Subcutaneous abdominal adipose tissue (tissue), 5 donors: ENCODE results near the gene ABTB1.
"Not testable (repeated sequence)": the region's sequence is repeated elsewhere in the genome, so short reads cannot be mapped to it uniquely, and the experiment has no call there.

Experiments used
- H3K27ac ChIP-seq: one replicate; pipeline ENCODE4 v1.7.0; 2013; ENCODE audit warnings: low read depth, mild to moderate bottlenecking, inconsistent platforms, low read length, moderate library complexity
- H3K27me3 ChIP-seq, 5 donors: one replicate each; pipeline ENCODE4 v1.7.0; 2013; ENCODE audit warnings: low read length in 5 of 5, inconsistent platforms in 1 of 5; ENCODE audit not compliant: control insufficient read depth in 5 of 5, insufficient read depth in 4 of 5
- H3K36me3 ChIP-seq, 5 donors: one replicate each; pipeline ENCODE4 v1.7.0; 2013; ENCODE audit warnings: low read length in 5 of 5; ENCODE audit not compliant: control insufficient read depth in 5 of 5, insufficient read depth in 5 of 5
- H3K4me1 ChIP-seq, 5 donors: one replicate each; pipeline ENCODE4 v1.7.0; 2013; ENCODE audit warnings: low read length in 5 of 5, mild to moderate bottlenecking in 3 of 5, moderate library complexity in 1 of 5; ENCODE audit not compliant: control insufficient read depth in 5 of 5, insufficient read depth in 5 of 5
- H3K4me3 ChIP-seq, 5 donors: one replicate each; pipeline ENCODE4 v1.7.0; 2013; ENCODE audit warnings: low read length in 5 of 5, low read depth in 1 of 5
- H3K9ac ChIP-seq, 5 donors: one replicate each; pipeline ENCODE4 v1.7.0; 2013; ENCODE audit warnings: low read length in 5 of 5, mild to moderate bottlenecking in 4 of 5, moderate library complexity in 3 of 5
- H3K9me3 ChIP-seq, 5 donors: one replicate each; pipeline ENCODE4 v1.7.0; 2013; ENCODE audit warnings: low read length in 5 of 5; ENCODE audit not compliant: control insufficient read depth in 5 of 5
- donor health status: healthy.
- donor health status: healthy.
- donor health status: healthy.
- donor health status: healthy.
- donor health status: healthy.

The ABTB1 gene

DNA sequence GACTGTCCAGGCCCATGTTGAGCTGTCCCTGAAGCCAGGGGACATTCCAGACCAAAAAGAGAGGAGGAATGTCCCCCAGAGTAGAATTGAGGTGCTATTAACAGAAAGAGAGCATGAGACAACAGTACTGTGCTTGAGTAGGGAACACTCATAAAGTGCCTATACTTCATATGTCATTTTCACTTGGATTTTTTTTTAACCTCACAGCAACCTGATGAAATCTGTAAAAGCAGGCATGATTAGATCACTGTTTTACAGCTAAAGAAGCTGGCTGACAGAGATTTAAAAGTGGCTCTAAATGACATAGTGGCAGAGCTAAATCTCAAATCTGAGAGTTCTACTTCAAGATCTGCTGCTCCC, 24.9 kb upstream of the ABTB1 start:
- H3K27me3 ChIP-seq: no peaks in the 10 kb centered on the region
- no peak overlapping the region for H3K4me3 ChIP-seq
- no peaks in the 10 kb centered on the region for H3K36me3 ChIP-seq
- H3K9ac ChIP-seq: no peak overlapping the region
- no peak overlapping the region for H3K27ac ChIP-seq
- peaks cover 2 to 15% (median 5%) of the 10 kb centered on the region in 5 donors for H3K4me1 ChIP-seq
- H3K9me3 ChIP-seq: no peaks in the 10 kb centered on the region

DNA sequence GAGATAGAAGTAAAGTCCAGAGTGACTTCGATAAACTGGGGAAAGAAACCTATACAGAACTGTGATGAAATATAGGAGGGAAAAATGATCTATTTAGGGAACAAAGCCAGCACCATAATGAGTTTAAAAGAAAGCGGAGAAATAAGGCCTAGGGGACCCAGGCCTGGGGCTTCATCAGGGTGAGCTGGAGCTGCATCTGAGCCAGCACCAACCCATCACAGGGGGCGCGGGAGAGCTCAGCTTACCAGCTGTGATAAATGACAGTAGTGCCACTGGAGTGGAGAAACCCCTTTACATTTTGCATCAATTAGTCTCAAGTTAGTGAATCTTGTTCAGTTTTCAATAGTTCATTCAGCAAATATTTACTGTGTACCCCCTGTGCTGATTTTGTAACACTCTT, 22.5 kb upstream of the ABTB1 start:
- Histone ChIP-seq H3K4me1 (peaks cover 0 to 14% (median 7%) of the 10 kb centered on the region in 5 donors), H3K27me3 (no peaks in the 10 kb centered on the region), H3K4me3 (no peak overlapping the region)

DNA sequence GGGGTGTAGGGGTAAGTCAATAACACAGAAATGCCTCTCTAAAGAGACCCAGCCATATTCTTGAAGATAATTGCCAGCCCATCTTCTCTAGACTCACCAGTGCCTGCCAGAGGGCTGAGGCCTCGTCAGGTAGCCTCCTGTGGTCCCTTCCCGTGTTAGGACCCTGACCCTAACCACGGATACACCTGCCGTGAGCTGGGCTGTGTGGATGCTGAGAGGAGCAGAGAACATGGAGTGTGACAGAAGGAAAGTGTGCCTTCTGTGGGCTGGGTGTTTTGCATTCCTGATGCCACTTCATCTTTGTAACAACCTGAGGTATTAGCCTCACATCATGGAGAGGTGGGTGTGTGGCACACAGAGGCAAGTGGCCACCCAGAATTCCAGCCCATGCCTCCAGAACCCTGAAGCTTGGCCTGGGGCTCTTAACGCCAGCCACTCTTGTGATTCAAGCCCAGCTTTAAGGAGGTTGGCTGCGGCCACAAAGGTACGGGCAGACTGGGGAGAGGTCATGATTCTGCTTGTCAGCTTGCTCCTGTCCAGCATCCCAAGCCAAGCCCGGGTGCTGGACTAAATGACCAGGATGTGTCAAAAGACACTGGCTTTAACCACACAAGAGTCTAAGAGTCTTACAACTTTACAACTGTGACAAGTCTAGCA, 21.1 kb upstream of the ABTB1 start:
- Histone ChIP-seq H3K4me3 (no peak overlapping the region), H3K36me3 (no peaks in the 10 kb centered on the region), H3K27ac (no peak overlapping the region)

More for the DNA sequence above, 22.5 kb upstream of the ABTB1 start:
- H3K9ac ChIP-seq: no peak overlapping the region
- H3K27ac ChIP-seq: no peak overlapping the region
- no peaks in the 10 kb centered on the region for H3K36me3 ChIP-seq
- no peaks in the 10 kb centered on the region for H3K9me3 ChIP-seq

DNA sequence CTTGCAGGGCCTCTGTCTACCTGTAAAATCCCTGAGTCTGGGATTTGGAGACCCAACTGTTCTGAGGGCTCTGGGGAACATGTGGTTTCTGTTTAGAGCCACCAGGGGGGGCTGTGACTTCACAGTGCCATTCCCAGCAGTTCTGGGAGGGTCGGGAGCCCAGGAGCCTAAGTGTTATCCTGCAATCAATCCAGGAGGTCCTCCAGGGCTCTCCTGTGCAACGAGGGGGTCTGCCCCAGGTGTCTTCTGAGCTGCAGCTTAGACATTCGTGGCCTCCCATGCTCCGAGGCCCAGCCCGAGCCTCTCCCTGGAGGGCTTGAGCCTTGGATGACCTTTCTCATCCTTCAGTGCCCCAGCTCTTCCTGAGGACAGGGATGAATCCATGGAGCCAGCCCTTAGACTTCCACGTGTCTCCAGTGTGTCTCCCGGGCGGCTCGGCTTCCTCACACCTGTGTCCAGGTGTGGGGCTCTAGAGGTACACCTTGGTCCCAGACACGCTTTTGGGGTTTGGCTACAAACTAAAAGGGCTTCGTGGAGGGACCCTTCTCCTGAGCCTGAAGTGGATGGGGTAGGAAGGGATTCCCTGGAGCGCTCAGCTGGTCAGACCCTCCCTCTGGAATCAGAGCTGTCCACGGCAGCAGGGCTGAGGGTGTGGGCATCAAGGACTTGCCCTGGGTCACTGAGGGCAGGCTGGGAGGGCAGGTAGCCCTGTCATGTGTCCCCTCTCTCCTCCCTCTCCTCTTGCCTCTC, 20.3 kb upstream of the ABTB1 start:
- no peak overlapping the region for H3K9ac ChIP-seq
- H3K27me3 ChIP-seq: no peaks in the 10 kb centered on the region
- H3K27ac ChIP-seq: no peak overlapping the region
- no peaks in the 10 kb centered on the region for H3K36me3 ChIP-seq
- no peaks in the 10 kb centered on the region for H3K9me3 ChIP-seq
- no peak overlapping the region for H3K4me3 ChIP-seq
- H3K4me1 ChIP-seq: peaks cover 0 to 14% (median 7%) of the 10 kb centered on the region in 5 donors

More for the DNA sequence above, 21.1 kb upstream of the ABTB1 start:
- Histone ChIP-seq H3K9me3 (no peaks in the 10 kb centered on the region), H3K27me3 (no peaks in the 10 kb centered on the region), H3K9ac (no peak overlapping the region), H3K4me1 (peaks cover 0 to 14% (median 7%) of the 10 kb centered on the region in 5 donors)

DNA sequence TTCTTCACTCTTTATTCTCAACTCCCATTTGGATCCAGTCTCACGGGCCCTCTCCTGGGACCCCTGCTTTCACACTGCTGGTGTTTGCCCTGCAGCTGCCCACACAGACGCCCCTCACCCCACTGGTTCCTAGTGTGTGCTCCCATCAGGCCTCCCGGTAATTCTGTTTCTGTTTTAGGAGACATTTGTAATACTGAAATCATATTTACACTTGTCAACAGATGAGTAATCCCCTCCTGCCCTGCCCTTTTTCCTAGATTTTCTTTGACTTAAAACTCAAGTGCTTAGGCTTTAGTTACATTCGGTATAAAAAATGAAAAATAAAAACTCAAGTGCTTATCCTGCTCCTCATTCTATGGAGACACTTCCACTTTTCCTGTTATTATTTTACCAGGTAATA, 18.4 kb upstream of the ABTB1 start:
- no peaks in the 10 kb centered on the region for H3K36me3 ChIP-seq
- no peaks in the 10 kb centered on the region for H3K9me3 ChIP-seq
- no peak overlapping the region for H3K4me3 ChIP-seq
- no peak overlapping the region for H3K9ac ChIP-seq
- H3K27me3 ChIP-seq: no peaks in the 10 kb centered on the region
- no peak overlapping the region for H3K27ac ChIP-seq
- peaks cover 0 to 14% (median 7%) of the 10 kb centered on the region in 5 donors for H3K4me1 ChIP-seq

DNA sequence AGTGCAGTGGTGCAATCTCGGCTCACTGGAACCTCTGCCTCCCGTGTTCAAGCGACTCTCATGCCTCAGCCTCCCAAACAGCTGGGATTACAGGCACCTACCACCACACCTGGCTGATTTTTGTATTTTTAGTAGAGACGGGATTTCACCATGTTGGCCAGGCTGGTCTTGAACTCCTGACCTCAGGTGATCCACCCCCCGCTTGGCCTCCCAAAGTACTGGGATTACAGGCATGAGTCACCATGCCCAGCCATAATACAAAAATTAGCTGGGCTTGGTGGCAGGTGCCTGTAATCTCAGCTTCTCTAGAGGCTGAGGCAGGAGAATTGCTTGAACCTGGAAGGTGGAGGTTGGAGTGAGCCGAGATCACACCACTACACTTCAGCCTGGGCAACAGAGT, 17.8 kb upstream of the ABTB1 start:
- H3K4me3 ChIP-seq, H3K36me3 ChIP-seq, H3K27ac ChIP-seq, H3K27me3 ChIP-seq, H3K9ac ChIP-seq, H3K9me3 ChIP-seq: not testable (repeated sequence)
- peaks cover 0 to 14% (median 7%) of the 10 kb centered on the region in 5 donors for H3K4me1 ChIP-seq

DNA sequence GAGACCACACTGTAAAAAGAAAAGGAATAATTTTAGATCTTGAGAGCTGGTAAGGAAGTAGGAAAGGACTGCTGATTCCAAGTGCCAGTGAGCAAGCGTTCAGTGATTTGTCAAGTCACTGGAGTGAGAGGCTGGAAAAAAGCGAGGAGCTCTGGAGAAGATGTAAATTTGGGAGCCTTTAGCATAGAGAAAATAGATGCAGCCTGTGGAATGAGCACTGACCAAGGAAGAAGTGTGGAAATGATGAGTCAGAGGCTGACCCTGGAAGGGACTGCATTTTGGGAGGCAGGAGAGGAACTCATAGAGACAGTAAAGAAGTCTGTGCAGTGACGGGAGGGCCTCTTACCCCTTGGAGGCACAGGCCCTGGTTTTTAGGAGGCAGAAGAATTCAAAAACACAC, 17.1 kb upstream of the ABTB1 start:
- H3K9me3 ChIP-seq: no peaks in the 10 kb centered on the region

DNA sequence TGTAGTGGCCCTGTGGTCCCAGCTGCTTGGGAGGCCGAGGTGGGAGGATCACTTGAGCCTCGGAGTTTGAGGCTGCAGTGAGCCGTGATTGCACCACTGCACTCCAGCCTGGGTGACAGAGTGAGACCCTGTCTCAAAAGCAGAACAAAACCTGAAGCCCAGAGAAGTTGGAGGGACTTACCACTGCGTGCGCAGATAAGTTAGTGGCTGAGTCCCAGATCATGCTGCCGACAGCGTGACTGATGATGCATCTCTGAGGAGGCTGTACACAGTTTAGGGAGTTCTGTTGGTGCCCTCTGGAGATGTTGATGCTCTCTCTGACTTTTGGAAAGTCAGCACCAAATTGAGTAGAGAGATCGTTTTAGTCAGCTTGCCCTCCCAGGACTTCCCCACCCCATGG, 15.8 kb upstream of the ABTB1 start:
- no peaks in the 10 kb centered on the region for H3K27me3 ChIP-seq
- H3K9ac ChIP-seq: no peak overlapping the region
- H3K4me1 ChIP-seq: peaks cover 0 to 14% (median 7%) of the 10 kb centered on the region in 5 donors
- no peaks in the 10 kb centered on the region for H3K9me3 ChIP-seq
- H3K4me3 ChIP-seq: no peak overlapping the region
- H3K36me3 ChIP-seq: no peaks in the 10 kb centered on the region
- no peak overlapping the region for H3K27ac ChIP-seq

More for the DNA sequence above, 17.1 kb upstream of the ABTB1 start:
- Histone ChIP-seq H3K4me3 (no peak overlapping the region), H3K27ac (no peak overlapping the region), H3K27me3 (no peaks in the 10 kb centered on the region), H3K9ac (no peak overlapping the region), H3K36me3 (no peaks in the 10 kb centered on the region), H3K4me1 (peaks cover 0 to 14% (median 7%) of the 10 kb centered on the region in 5 donors)

DNA sequence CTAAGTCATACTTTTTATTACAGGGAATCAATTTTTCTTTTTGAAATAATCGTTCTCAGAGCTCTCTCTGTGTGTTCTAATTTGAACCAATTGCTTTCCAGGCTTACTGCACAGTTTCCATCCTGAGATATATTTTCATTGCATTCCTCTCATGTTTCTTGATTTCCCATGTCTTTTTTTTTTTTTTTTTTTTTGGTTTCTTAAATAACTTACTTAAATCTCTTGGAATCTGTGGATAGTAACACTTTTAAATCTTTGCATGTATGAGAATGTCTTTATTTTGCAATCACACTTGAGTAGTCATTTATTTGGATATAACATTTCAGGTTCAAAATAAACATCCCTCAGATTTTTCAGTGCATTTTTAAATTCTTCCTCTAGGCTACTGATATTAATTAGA, 14.5 kb upstream of the ABTB1 start:
- no peaks in the 10 kb centered on the region for H3K27me3 ChIP-seq
- H3K9ac ChIP-seq: no peak overlapping the region
- no peak overlapping the region for H3K27ac ChIP-seq
- H3K9me3 ChIP-seq: no peaks in the 10 kb centered on the region
- peaks cover 0 to 10% (median 2%) of the 10 kb centered on the region in 5 donors for H3K4me1 ChIP-seq
- H3K4me3 ChIP-seq: no peak overlapping the region
- no peaks in the 10 kb centered on the region for H3K36me3 ChIP-seq

DNA sequence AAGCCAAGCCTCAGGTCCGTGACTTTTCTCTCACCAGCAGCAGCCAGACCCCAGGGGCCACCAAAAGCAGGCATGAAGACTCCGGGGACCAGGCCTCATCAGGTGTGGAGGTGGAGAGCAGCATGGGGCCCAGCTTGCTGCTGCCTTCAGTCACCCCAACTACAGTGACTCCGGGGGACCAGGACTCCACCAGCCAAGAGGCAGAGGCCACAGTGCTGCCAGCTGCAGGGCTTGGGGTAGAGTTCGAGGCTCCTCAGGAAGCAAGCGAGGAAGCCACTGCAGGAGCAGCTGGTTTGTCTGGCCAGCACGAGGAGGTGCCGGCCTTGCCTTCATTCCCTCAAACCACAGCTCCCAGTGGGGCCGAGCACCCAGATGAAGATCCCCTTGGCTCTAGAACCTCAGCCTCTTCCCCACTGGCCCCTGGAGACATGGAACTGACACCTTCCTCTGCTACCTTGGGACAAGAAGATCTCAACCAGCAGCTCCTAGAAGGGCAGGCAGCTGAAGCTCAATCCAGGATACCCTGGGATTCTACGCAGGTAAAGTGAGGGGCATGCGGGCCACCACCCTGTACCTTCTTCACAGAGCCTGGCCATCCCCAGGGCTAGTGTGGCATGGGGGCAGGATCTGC, 12.0 kb upstream of the ABTB1 start:
- H3K4me1 ChIP-seq: no peaks in the 10 kb centered on the region
- no peaks in the 10 kb centered on the region for H3K9me3 ChIP-seq
- H3K9ac ChIP-seq: no peak overlapping the region
- H3K27ac ChIP-seq: no peak overlapping the region
- no peaks in the 10 kb centered on the region for H3K27me3 ChIP-seq
- no peak overlapping the region for H3K4me3 ChIP-seq
- no peaks in the 10 kb centered on the region for H3K36me3 ChIP-seq
